Measurements from ENCODE around the gene DNM3. TPM values are rescaled to one million over a fixed set of nuclear protein-coding genes. Genes with fewer than 3 reads are reported as not detected.

DNM3 gene
- total RNA-seq, 6 donors from 2014 or later, result 7.1 to 30.4 (median 10.3) TPM

DNA sequence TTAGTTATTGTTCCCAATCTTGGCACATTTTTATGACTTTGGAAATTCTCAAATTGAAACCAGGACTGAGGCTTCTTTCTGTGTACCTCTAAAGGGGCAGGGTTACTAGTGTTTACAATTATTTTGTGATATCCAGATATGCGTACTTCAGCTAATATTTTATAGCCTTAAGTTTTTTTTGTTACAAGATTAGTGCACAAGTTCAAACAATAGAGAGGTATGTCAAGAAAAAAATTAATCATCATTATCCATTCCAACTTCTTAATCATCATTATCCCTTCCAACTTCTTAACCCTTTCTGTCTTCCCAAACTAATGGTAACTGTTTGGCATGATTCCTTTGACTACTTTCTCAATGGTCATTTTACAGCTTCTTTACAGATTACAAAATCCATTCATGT, 306.2 kb downstream of the DNM3 start:
- Histone ChIP-seq H3K36me3 (no peaks in the 10 kb centered on the region), H3K9me3 (no peaks in the 10 kb centered on the region), H3K27ac (peak overlapping the region in 1 of 4 donors; percentile 58), H3K4me1 (peaks cover 0 to 13% (median 4%) of the 10 kb centered on the region in 4 donors), H3K4me3 (no peak overlapping the region), H3K27me3 (no peaks in the 10 kb centered on the region)
- ATAC-seq (ENCODE audit: low FRiP score in 2 of 2) (no peak), DNase-seq (no peak)
- 75 to 85% methylated on average over 1 of the region's 1 CpG for WGBS, 2 donors
- TF ChIP-seq POLR2A (IDR thresholded peaks at IDR 0.05) (no peak), EP300 (IDR thresholded peaks at IDR 0.05) (no peak), POLR2AphosphoS5 (IDR thresholded peaks at IDR 0.05) (no peak)
- TF ChIP-seq, protein P1, sequence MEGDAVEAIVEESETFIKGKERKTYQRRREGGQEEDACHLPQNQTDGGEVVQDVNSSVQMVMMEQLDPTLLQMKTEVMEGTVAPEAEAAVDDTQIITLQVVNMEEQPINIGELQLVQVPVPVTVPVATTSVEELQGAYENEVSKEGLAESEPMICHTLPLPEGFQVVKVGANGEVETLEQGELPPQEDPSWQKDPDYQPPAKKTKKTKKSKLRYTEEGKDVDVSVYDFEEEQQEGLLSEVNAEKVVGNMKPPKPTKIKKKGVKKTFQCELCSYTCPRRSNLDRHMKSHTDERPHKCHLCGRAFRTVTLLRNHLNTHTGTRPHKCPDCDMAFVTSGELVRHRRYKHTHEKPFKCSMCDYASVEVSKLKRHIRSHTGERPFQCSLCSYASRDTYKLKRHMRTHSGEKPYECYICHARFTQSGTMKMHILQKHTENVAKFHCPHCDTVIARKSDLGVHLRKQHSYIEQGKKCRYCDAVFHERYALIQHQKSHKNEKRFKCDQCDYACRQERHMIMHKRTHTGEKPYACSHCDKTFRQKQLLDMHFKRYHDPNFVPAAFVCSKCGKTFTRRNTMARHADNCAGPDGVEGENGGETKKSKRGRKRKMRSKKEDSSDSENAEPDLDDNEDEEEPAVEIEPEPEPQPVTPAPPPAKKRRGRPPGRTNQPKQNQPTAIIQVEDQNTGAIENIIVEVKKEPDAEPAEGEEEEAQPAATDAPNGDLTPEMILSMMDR (IDR thresholded peaks at IDR 0.05), result no peak

DNA sequence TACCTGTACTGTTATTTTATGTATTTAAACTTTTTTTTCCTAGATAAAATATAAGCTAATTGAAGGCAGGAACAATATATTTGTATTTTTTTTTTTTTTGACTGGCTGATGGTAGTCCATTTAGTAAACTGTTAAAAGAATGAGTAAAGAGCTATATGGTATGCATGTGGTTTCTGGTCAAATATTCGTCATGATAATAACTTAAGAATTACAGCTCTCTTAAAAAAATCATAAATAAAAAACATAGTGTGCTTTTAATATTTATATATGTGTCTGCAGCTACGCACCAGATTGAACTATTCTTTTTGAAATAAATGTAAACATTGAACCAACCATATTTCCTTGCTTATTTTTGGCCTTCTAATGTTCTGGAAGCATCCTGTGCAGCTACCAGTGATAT, 306.9 kb downstream of the DNM3 start:
- H3K4me1 ChIP-seq, result peaks cover 0 to 10% (median 2%) of the 10 kb centered on the region in 4 donors
- WGBS, 2 donors, result 57 to 66% methylated on average over 2 of the region's 2 CpGs
- TF ChIP-seq EP300 (IDR thresholded peaks at IDR 0.05), result no peak
- no peak for TF ChIP-seq POLR2AphosphoS5 (IDR thresholded peaks at IDR 0.05)
- no peak for TF ChIP-seq POLR2A (IDR thresholded peaks at IDR 0.05)
- TF ChIP-seq, protein P1 (IDR thresholded peaks at IDR 0.05), result no peak
- DNase-seq (no peak), ATAC-seq (ENCODE audit: low FRiP score in 2 of 2) (no peak)
- no peak overlapping the region for H3K4me3 ChIP-seq
- no peaks in the 10 kb centered on the region for H3K36me3 ChIP-seq
- no peaks in the 10 kb centered on the region for H3K9me3 ChIP-seq
- peak overlapping the region in 1 of 4 donors; percentile 58 for H3K27ac ChIP-seq
- H3K27me3 ChIP-seq, result no peaks in the 10 kb centered on the region

DNA sequence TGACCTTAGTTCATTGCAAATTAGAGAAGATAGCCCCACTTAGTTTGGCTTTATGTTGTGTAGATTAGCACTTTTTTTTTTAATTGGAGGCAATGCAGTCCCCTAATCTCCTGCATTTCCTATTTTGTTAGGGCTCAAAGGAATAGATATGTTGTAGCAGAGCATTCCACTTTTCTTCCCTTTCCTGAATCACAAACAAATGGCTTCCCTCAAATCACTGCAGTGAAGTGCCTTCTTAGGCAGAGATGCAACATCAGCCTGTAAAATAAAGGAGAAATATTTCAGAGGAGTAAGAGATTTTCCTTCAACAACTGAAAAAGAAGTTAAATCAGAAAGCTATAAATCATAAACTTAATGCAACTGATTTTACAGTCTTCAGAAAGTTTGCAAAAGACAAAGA, 307.4 kb downstream of the DNM3 start:
- DNase-seq (no peak), ATAC-seq (ENCODE audit: low FRiP score in 2 of 2) (no peak)
- no peak overlapping the region for H3K4me3 ChIP-seq
- no peaks in the 10 kb centered on the region for H3K36me3 ChIP-seq
- H3K27me3 ChIP-seq, result no peaks in the 10 kb centered on the region
- TF ChIP-seq EP300 (IDR thresholded peaks at IDR 0.05), result no peak
- TF ChIP-seq POLR2A (IDR thresholded peaks at IDR 0.05), result no peak
- TF ChIP-seq POLR2AphosphoS5 (IDR thresholded peaks at IDR 0.05), result no peak
- peak overlapping the region in 1 of 4 donors; percentile 58 for H3K27ac ChIP-seq
- no peaks in the 10 kb centered on the region for H3K9me3 ChIP-seq
- peaks cover 0 to 7% (median 0%) of the 10 kb centered on the region in 4 donors for H3K4me1 ChIP-seq

DNA sequence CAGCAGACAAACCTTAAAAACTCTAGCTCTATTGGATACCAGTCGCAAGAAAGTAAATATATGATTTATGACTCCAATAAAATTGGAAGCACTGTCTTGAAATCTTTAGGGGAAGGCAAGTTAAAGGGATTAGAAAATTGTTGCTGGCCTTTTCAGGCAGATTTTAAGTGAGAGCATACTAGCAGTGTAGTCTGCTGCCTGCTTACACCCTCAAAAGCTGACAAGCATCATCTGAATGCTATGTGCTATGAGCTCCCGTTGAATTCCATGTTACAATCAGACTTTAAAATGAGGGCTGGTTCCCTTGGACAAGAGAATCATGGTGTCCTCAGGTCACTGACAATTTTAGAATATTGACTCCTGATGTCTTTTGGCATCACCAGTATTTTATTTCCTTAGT, 308.0 kb downstream of the DNM3 start:
- TF ChIP-seq, protein P1 (IDR thresholded peaks at IDR 0.05), result no peak
- TF ChIP-seq EP300 (IDR thresholded peaks at IDR 0.05), result no peak
- no peak for TF ChIP-seq POLR2A (IDR thresholded peaks at IDR 0.05)
- no peak for TF ChIP-seq POLR2AphosphoS5 (IDR thresholded peaks at IDR 0.05)
- no peak for ATAC-seq (ENCODE audit: low FRiP score in 2 of 2)
- Histone ChIP-seq H3K4me3 (no peak overlapping the region), H3K27ac (no peak overlapping the region), H3K4me1 (peaks cover 0 to 10% (median 0%) of the 10 kb centered on the region in 4 donors), H3K9me3 (no peaks in the 10 kb centered on the region), H3K27me3 (no peaks in the 10 kb centered on the region), H3K36me3 (no peaks in the 10 kb centered on the region)
- DNase-seq, result no peak
- 88 to 93% methylated on average over 2 of the region's 2 CpGs for WGBS, 2 donors

DNA sequence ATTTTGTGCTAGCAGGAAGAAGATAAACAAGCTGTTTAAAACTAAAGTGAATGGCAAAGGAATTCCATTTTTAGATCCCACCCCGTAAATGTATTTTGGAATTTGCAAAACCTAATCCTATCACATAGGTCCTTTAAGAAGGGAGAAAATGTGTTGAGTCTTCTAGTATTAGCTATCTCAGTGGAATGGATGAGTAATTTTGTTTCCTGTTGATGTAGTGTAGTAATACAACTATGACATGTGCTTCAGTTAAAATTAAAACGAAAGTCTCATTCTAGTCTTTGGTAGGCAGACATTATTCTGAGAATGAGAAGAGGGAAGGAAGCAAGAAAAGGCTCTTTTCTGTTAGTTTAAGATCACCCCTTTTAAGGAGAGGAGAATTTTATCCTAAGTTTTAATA, 313.3 kb downstream of the DNM3 start:
- TF ChIP-seq, protein P1 (IDR thresholded peaks at IDR 0.05), result no peak
- Histone ChIP-seq H3K27ac (peak overlapping the region in 3 of 4 donors; percentile 22 to 39 (median 31)), H3K27me3 (no peaks in the 10 kb centered on the region), H3K4me1 (peaks cover 0 to 10% (median 2%) of the 10 kb centered on the region in 4 donors), H3K4me3 (no peak overlapping the region), H3K36me3 (no peaks in the 10 kb centered on the region), H3K9me3 (no peaks in the 10 kb centered on the region)
- peak in 1 of 2 donors; percentile 83 for ATAC-seq (ENCODE audit: low FRiP score in 2 of 2)
- 33 to 35% methylated on average over 2 of the region's 2 CpGs for WGBS, 2 donors
- DNase-seq, result no peak
